Urothelium cell line (cell line): ENCODE data around the gene VWA5B1.
A peak's percentile ranks its signal among the peaks of the same experiment; 100 is the strongest.

ENCODE experiments used
- DNase-seq: peaks from one replicate; pipeline ENCODE4 v3.0.0; 2011; ENCODE audit warnings: low spot score, mixed read lengths
- FAIRE-seq: peaks from 2 replicates; lab custom pipeline; 2011; peaks lifted over from hg19 to GRCh38; lab: Jason Lieb, UNC

VWA5B1 gene

GRCh38 chr1:20346433-20346832 lies 55.8 kb downstream of the VWA5B1 start:
- FAIRE-seq (no peak), DNase-seq (no peak)

- DNase-seq (no peak), FAIRE-seq (no peak)
These were observed 57.0 kb downstream of the VWA5B1 start for GRCh38 chr1:20347699-20348098.

GRCh38 chr1:20348326-20348915 lies 57.7 kb downstream of the VWA5B1 start:
- DNase-seq: no peak
- FAIRE-seq: no peak

GRCh38 chr1:20349561-20349960 lies 58.9 kb downstream of the VWA5B1 start:
- no peak for DNase-seq
- no peak for FAIRE-seq

- DNase-seq (no peak), FAIRE-seq (no peak)
These were observed 59.3 kb downstream of the VWA5B1 start for GRCh38 chr1:20349971-20350370.

GRCh38 chr1:20350421-20350820 lies 59.7 kb downstream of the VWA5B1 start:
- no peak for FAIRE-seq
- no peak for DNase-seq

GRCh38 chr1:20351911-20352701 lies 61.4 kb downstream of the VWA5B1 start:
- FAIRE-seq: no peak
- DNase-seq: no peak

GRCh38 chr1:20353836-20354235 lies 63.2 kb downstream of the VWA5B1 start:
- FAIRE-seq: no peak

GRCh38 chr1:20354610-20355009 lies 63.9 kb downstream of the VWA5B1 start:
- FAIRE-seq: no peak
- DNase-seq: no peak

More at GRCh38 chr1:20353836-20354235, 63.2 kb downstream of the VWA5B1 start:
- no peak for DNase-seq

- DNase-seq (no peak), FAIRE-seq (no peak)
These were observed 64.6 kb downstream of the VWA5B1 start for GRCh38 chr1:20355101-20355827.

GRCh38 chr1:20355828-20356735 lies 65.4 kb downstream of the VWA5B1 start:
- DNase-seq (no peak), FAIRE-seq (no peak)

GRCh38 chr1:20356850-20357459 lies 66.3 kb downstream of the VWA5B1 start:
- FAIRE-seq (no peak), DNase-seq (no peak)

- FAIRE-seq: no peak
- DNase-seq: no peak
These were observed 67.1 kb downstream of the VWA5B1 start for GRCh38 chr1:20357796-20358195.

- FAIRE-seq (peak; percentile 20), DNase-seq (peak; percentile 78)
These were observed 68.1 kb downstream of the VWA5B1 start for GRCh38 chr1:20358761-20359263.

GRCh38 chr1:20359451-20360330 lies 69.0 kb downstream of the VWA5B1 start:
- FAIRE-seq (no peak), DNase-seq (no peak)

GRCh38 chr1:20361401-20361800 lies 70.7 kb downstream of the VWA5B1 start:
- FAIRE-seq (no peak), DNase-seq (peak; percentile 44)

GRCh38 chr1:20361805-20362381 lies 71.2 kb downstream of the VWA5B1 start:
- DNase-seq: peak; percentile 68
- no peak for FAIRE-seq

GRCh38 chr1:20362856-20363255 lies 72.2 kb downstream of the VWA5B1 start:
- FAIRE-seq (no peak), DNase-seq (no peak)
